ENCODE data around the gene GPR32. TPM values are rescaled to one million over a fixed set of nuclear protein-coding genes. Genes with fewer than 3 reads are reported as not detected.
A peak's percentile ranks its signal among the peaks of the same experiment; 100 is the strongest.

GPR32 gene
- total and polyA plus RNA-seq, 2 of the 8 experiments (the other 6 are each of a cell fraction or from before 2014, with no cell fraction given): not detected

GRCh38 chr19:50790922-50791467, 20.7 kb downstream of the GPR32 start:
- Histone ChIP-seq H3K4me1 (replicated peaks in 1 of 4; ENCODE audit: control insufficient read depth in 3 of 4, insufficient read depth in 4 of 4, low read length in 3 of 4) (peaks cover 0 to 14% (median 4%) of the 10 kb centered on the region in 4 experiments; a peak in 5 of 7 replicates), H3K79me1 (ENCODE audit: low read depth, low read length) (no peaks in the 10 kb centered on the region), H3K27ac (ENCODE audit: low read depth, low read length) (no peak overlapping the region), H3K14ac (ENCODE audit: insufficient read length) (no peak overlapping the region), H3K9ac (replicated peaks in 1 of 4; ENCODE audit: extremely low read depth in 1 of 4, low read depth in 3 of 4, low read length in 3 of 4) (no peak overlapping the region), H4K8ac (ENCODE audit: extremely low read depth, insufficient read depth, low read length) (no peak overlapping the region; the same call in 1 of the 2 replicates), H2BK15ac (ENCODE audit: low read length) (no peak overlapping the region), H2AFZ (ENCODE audit: low read length) (no peak overlapping the region), H3K23me2 (ENCODE audit: low read depth, low read length) (no peaks in the 10 kb centered on the region; the same call in 1 of the 2 replicates), H2BK12ac (ENCODE audit: low read depth, low read length) (no peak overlapping the region), H3K4ac (replicated peaks; ENCODE audit: insufficient read length, low read depth, low read length) (no peak overlapping the region), H4K5ac (ENCODE audit: insufficient read length, low read depth, low read length) (no peak overlapping the region), H2AK5ac (ENCODE audit: low read depth, low read length) (no peak overlapping the region; the same call in 1 of the 2 replicates), H3K79me2 (ENCODE audit: control insufficient read depth in 1 of 2, insufficient read depth in 2 of 2, low read length in 2 of 2) (no peaks in the 10 kb centered on the region), H3K4me3 (ENCODE audit: extremely low read depth in 1 of 4, insufficient read depth in 2 of 4, low read depth in 3 of 4, low read length in 4 of 4) (no peak overlapping the region), H2BK5ac (ENCODE audit: low read depth, low read length) (no peak overlapping the region), H2BK120ac (replicated peaks; ENCODE audit: low read depth, low read length) (no peak overlapping the region), H3K18ac (ENCODE audit: extremely low read depth, low read length) (no peak overlapping the region), H3K27me3 (replicated peaks in 1 of 4; ENCODE audit: control insufficient read depth in 3 of 4, extremely low read depth in 1 of 4, insufficient read depth in 3 of 4, low read length in 3 of 4) (peaks cover 0 to under 1% (median 0%) of the 10 kb centered on the region in 4 experiments; a peak in 1 of 7 replicates), H4K20me1 (replicated peaks in 1 of 2; ENCODE audit: control insufficient read depth in 1 of 2, insufficient read depth in 2 of 2, low read length in 2 of 2) (peaks cover 11 to 13% of the 10 kb centered on the region in 2 experiments), H4K91ac (replicated peaks; ENCODE audit: insufficient read length, low read length) (no peak overlapping the region), H3K23ac (ENCODE audit: insufficient read length) (no peak overlapping the region), H3K56ac (replicated peaks; ENCODE audit: insufficient read length, low read depth, low read length) (peak overlapping the region; percentile 13), H2BK20ac (ENCODE audit: low read length) (no peak overlapping the region), H3K4me2 (ENCODE audit: insufficient read depth in 1 of 2, low read depth in 2 of 2, low read length in 2 of 2) (no peak overlapping the region), H3K9me3 (ENCODE audit: insufficient read depth in 2 of 2, low read depth in 1 of 2, low read length in 1 of 2) (no peaks in the 10 kb centered on the region), H3K36me3 (ENCODE audit: control insufficient read depth in 2 of 4, insufficient read depth in 4 of 4, low read length in 3 of 4) (peaks cover 0 to 3% (median 0%) of the 10 kb centered on the region in 4 experiments; a peak in 1 of 8 replicates)
- FAIRE-seq: no peak
- CTCF ChIA-PET (ENCODE audit: partially characterized antibody): interaction anchor here (1.1 to 3.2 kb wide), 2 partner anchors 7 to 64 kb away, joined by 3 to 12 read pairs; partner anchors contain the start of gene KLK3
- WGBS, 2 experiments (ENCODE audit: extremely low coverage in 1 of 2, insufficient coverage in 1 of 2, insufficient read length in 1 of 2, insufficient replicate concordance in 2 of 2, low coverage in 1 of 2, low lambda C conversion rate in 2 of 2, missing lambda C conversion rate in 1 of 2): 89% methylated on average over 6 of the region's 6 CpGs; no CpG with 5 or more reads in 1 of the 2 experiments
- TF ChIP-seq KDM1A (IDR thresholded peaks at IDR 0.05; ENCODE audit: borderline replicate concordance, low read length) (no peak), GTF2F1 (IDR thresholded peaks at IDR 0.05; ENCODE audit: borderline replicate concordance, low read depth, low read length) (no peak), EGR1 (IDR thresholded peaks at IDR 0.05; ENCODE audit: borderline replicate concordance, low read depth, low read length) (no peak), SP4 (IDR thresholded peaks at IDR 0.05; ENCODE audit: low read length) (no peak), EP300 (IDR thresholded peaks at IDR 0.05; ENCODE audit: borderline replicate concordance in 1 of 2, low read depth in 2 of 2, low read length in 2 of 2) (no peak), POLR2A (IDR thresholded peaks at IDR 0.05; ENCODE audit: control extremely low read depth in 1 of 2, low read depth in 2 of 2, low read length in 2 of 2) (peak; percentile 24 to 28; a peak in 1 of 3 replicates), SIRT6 (IDR thresholded peaks at IDR 0.05; ENCODE audit: low read length) (no peak)
- TF ChIP-seq, protein P1, sequence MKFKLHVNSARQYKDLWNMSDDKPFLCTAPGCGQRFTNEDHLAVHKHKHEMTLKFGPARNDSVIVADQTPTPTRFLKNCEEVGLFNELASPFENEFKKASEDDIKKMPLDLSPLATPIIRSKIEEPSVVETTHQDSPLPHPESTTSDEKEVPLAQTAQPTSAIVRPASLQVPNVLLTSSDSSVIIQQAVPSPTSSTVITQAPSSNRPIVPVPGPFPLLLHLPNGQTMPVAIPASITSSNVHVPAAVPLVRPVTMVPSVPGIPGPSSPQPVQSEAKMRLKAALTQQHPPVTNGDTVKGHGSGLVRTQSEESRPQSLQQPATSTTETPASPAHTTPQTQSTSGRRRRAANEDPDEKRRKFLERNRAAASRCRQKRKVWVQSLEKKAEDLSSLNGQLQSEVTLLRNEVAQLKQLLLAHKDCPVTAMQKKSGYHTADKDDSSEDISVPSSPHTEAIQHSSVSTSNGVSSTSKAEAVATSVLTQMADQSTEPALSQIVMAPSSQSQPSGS (IDR thresholded peaks at IDR 0.05; ENCODE audit: low read length): peak; percentile 49; the same call in 1 of the 2 replicates
- DNase-seq (ENCODE audit: low read depth in 1 of 2, low spot score in 2 of 2): no peak
- POLR2A ChIA-PET (ENCODE audit: partially characterized antibody): interaction anchor here (0.9 to 15.0 kb wide), 8 partner anchors 10 to 223 kb away, joined by 3 to 275 read pairs (median 18); partner anchors contain the start of gene KLK1
